ENCODE measurements around the gene KAT6B. TPM values are rescaled to one million over a fixed set of nuclear protein-coding genes. Genes with fewer than 3 reads are reported as not detected.

KAT6B gene
- total and polyA plus RNA-seq, 2 of the 8 experiments (the other 6 are each of a cell fraction or from before 2014, with no cell fraction given) = 7.3 to 30.8 TPM

GRCh38 chr10:74854610-74855009 lies 28.2 kb downstream of the KAT6B start:
- H3K4me2 ChIP-seq (ENCODE audit: insufficient read depth in 1 of 2, low read depth in 2 of 2, low read length in 2 of 2) = no peak overlapping the region
- H3K4me1 ChIP-seq (replicated peaks in 1 of 4; ENCODE audit: control insufficient read depth in 3 of 4, insufficient read depth in 4 of 4, low read length in 3 of 4) = peaks cover 0 to 2% (median under 1%) of the 10 kb centered on the region in 4 experiments; a peak in 2 of 7 replicates
- H3K4ac ChIP-seq (replicated peaks; ENCODE audit: insufficient read length, low read depth, low read length) = no peak overlapping the region
- no peak overlapping the region for H2AK5ac ChIP-seq (ENCODE audit: low read depth, low read length)
- no peak overlapping the region for H3K23ac ChIP-seq (ENCODE audit: insufficient read length)
- H3K27me3 ChIP-seq (replicated peaks in 1 of 4; ENCODE audit: control insufficient read depth in 3 of 4, extremely low read depth in 1 of 4, insufficient read depth in 3 of 4, low read length in 3 of 4) = no peaks in the 10 kb centered on the region
- no peak overlapping the region for H3K9ac ChIP-seq (replicated peaks in 1 of 4; ENCODE audit: extremely low read depth in 1 of 4, low read depth in 3 of 4, low read length in 3 of 4)
- 63% methylated on average over 4 of the region's 4 CpGs; no CpG with 5 or more reads in 1 of the 2 experiments for WGBS, 2 experiments (ENCODE audit: extremely low coverage in 1 of 2, insufficient coverage in 1 of 2, insufficient read length in 1 of 2, insufficient replicate concordance in 2 of 2, low coverage in 1 of 2, low lambda C conversion rate in 2 of 2, missing lambda C conversion rate in 1 of 2)
- H2AFZ ChIP-seq (ENCODE audit: low read length) = no peak overlapping the region
- DNase-seq (ENCODE audit: low read depth in 1 of 2, low spot score in 2 of 2) (no peak), FAIRE-seq (no peak)
- H4K91ac ChIP-seq (replicated peaks; ENCODE audit: insufficient read length, low read length) = no peak overlapping the region
- peaks cover 0 to 66% of the 10 kb centered on the region in 2 experiments; a peak in 2 of 4 replicates for H3K79me2 ChIP-seq (ENCODE audit: control insufficient read depth in 1 of 2, insufficient read depth in 2 of 2, low read length in 2 of 2)
- no peak overlapping the region for H4K8ac ChIP-seq (ENCODE audit: extremely low read depth, insufficient read depth, low read length)
- no peak overlapping the region for H3K56ac ChIP-seq (replicated peaks; ENCODE audit: insufficient read length, low read depth, low read length)
- H3K14ac ChIP-seq (ENCODE audit: insufficient read length) = no peak overlapping the region
- H2BK20ac ChIP-seq (ENCODE audit: low read length) = no peak overlapping the region
- H3K9me3 ChIP-seq (ENCODE audit: insufficient read depth in 2 of 2, low read depth in 1 of 2, low read length in 1 of 2) = no peaks in the 10 kb centered on the region
- no peaks in the 10 kb centered on the region for H4K20me1 ChIP-seq (replicated peaks in 1 of 2; ENCODE audit: control insufficient read depth in 1 of 2, insufficient read depth in 2 of 2, low read length in 2 of 2)
- no peak overlapping the region for H3K27ac ChIP-seq (ENCODE audit: low read depth, low read length)
- no peak overlapping the region for H2BK15ac ChIP-seq (ENCODE audit: low read length)
- ChIA-PET POLR2A (ENCODE audit: partially characterized antibody) (interaction anchor here (0.6 kb wide), 1 partner anchor 289 kb away, joined by 4 read pairs; no protein-coding TSS in a partner anchor), CTCF (ENCODE audit: partially characterized antibody) (no interaction called here)
- H4K5ac ChIP-seq (ENCODE audit: insufficient read length, low read depth, low read length) = no peak overlapping the region
- no peak overlapping the region for H2BK120ac ChIP-seq (replicated peaks; ENCODE audit: low read depth, low read length)
- no peaks in the 10 kb centered on the region for H3K23me2 ChIP-seq (ENCODE audit: low read depth, low read length)
- peaks cover 4% of the 10 kb centered on the region; the same call in 1 of the 2 replicates for H3K79me1 ChIP-seq (ENCODE audit: low read depth, low read length)
- H3K4me3 ChIP-seq (ENCODE audit: extremely low read depth in 1 of 4, insufficient read depth in 2 of 4, low read depth in 3 of 4, low read length in 4 of 4) = no peak overlapping the region
- H3K18ac ChIP-seq (ENCODE audit: extremely low read depth, low read length) = no peak overlapping the region
- no peak overlapping the region for H2BK12ac ChIP-seq (ENCODE audit: low read depth, low read length)
- H2BK5ac ChIP-seq (ENCODE audit: low read depth, low read length) = no peak overlapping the region
- no peaks in the 10 kb centered on the region for H3K36me3 ChIP-seq (ENCODE audit: control insufficient read depth in 2 of 4, insufficient read depth in 4 of 4, low read length in 3 of 4)
- no peak for TF ChIP-seq MAX (IDR thresholded peaks at IDR 0.05)
- TF ChIP-seq RXRA (IDR thresholded peaks at IDR 0.05; ENCODE audit: insufficient read depth, low read depth, low read length) = no peak
- TF ChIP-seq EZH2 (IDR thresholded peaks at IDR 0.05; ENCODE audit: low read depth, low read length, severe bottlenecking) = no peak
- no peak for TF ChIP-seq ZNF274 (IDR thresholded peaks at IDR 0.05; ENCODE audit: borderline replicate concordance, extremely low read depth, low read length)
- no peak for TF ChIP-seq GABPA (IDR thresholded peaks at IDR 0.05; ENCODE audit: borderline replicate concordance, insufficient read depth, low read length)
- TF ChIP-seq JUND (IDR thresholded peaks at IDR 0.05; ENCODE audit: low read length) = no peak
- TF ChIP-seq CBX8 (IDR thresholded peaks at IDR 0.05; ENCODE audit: borderline replicate concordance, low read depth, low read length) = no peak
- no peak for TF ChIP-seq NRF1 (IDR thresholded peaks at IDR 0.05; ENCODE audit: low read depth, low read length)
- TF ChIP-seq ASH2L (IDR thresholded peaks at IDR 0.05; ENCODE audit: low read length) = no peak

All from H1 (cell line).